GM12864 (cell line): ENCODE measurements around the gene LRP11.

Experiments used
- DNase-seq: peaks from one replicate; pipeline ENCODE4 v3.0.0-alpha.2; 2011; ENCODE audit warnings: low read depth
- H3K4me3 ChIP-seq: 2 replicates; pipeline ENCODE4 v1.5.1; 2011; ENCODE audit warnings: mild to moderate bottlenecking, low read depth, low read length, control low read depth
- TF ChIP-seq, protein P1 (sequence below): IDR thresholded peaks from 2 replicates; pipeline ENCODE4 v1.5.1; 2011; ENCODE audit warnings: low read depth, mild to moderate bottlenecking, moderate library complexity, low read length, control low read depth, inconsistent platforms; ENCODE audit errors: missing control alignments

Gene LRP11

DNA sequence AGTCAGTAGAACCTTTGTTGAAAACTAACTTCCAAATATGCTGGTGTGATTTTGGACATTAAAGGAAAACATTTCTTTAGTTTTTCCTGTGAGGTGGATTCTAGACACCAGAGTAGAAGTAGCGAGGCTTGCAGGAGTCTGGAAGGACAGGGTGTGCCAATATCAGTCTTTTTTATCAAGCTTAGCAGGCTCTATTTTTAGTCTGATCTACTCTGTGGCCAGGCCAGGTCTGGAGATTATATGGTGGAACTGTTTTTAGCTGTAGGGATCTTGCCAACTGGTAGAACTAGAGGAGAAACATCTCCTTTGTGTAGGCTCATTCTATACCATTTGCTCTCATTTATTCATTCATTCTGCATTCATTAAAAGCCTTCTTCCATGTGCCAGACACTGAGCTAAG is 42.7 kb downstream of the LRP11 start:
- TF ChIP-seq, protein P1, sequence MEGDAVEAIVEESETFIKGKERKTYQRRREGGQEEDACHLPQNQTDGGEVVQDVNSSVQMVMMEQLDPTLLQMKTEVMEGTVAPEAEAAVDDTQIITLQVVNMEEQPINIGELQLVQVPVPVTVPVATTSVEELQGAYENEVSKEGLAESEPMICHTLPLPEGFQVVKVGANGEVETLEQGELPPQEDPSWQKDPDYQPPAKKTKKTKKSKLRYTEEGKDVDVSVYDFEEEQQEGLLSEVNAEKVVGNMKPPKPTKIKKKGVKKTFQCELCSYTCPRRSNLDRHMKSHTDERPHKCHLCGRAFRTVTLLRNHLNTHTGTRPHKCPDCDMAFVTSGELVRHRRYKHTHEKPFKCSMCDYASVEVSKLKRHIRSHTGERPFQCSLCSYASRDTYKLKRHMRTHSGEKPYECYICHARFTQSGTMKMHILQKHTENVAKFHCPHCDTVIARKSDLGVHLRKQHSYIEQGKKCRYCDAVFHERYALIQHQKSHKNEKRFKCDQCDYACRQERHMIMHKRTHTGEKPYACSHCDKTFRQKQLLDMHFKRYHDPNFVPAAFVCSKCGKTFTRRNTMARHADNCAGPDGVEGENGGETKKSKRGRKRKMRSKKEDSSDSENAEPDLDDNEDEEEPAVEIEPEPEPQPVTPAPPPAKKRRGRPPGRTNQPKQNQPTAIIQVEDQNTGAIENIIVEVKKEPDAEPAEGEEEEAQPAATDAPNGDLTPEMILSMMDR = no peak
- no peak for DNase-seq
- H3K4me3 ChIP-seq = no peak overlapping the region

DNA sequence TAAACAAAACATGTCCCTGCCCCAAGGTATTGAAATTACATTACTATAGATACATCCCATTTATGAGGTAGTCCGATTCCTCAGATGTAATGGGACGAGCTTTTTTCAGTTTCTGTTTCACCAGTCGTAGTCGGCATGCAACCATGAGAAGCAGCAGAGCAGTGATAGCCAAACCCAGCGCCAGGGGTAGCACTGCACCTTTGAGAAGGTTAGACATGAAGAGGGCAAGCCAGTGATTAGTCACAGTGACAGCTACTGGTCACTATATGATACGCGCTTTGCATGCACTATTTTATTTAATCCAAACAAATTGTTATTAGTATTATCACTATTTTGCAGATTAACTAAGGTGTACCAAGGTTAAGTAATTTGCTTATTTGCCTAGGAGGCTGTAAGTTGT is 43.7 kb downstream of the LRP11 start:
- TF ChIP-seq, protein P1 = no peak
- no peak for DNase-seq
- no peak overlapping the region for H3K4me3 ChIP-seq

DNA sequence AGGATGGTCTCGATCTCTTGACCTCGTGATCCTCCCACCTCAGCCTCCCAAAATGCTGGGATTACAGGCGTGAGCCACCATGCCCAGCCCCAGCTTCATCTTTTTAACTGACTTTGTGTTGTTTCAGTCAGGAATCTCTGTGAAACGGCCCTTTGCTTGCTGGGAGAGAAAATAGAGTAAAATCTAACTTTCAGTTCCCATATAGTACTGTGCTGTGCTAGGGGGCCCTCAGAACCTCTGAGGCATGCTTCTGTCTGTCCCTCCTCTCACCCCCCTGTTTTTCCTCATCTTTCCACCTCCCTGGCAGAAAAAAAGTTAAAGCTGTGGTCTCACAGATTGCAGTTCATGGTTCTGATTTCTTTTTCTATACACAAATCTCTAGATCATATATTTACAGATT is 48.4 kb downstream of the LRP11 start:
- DNase-seq = no peak
- TF ChIP-seq, protein P1 = no peak
- H3K4me3 ChIP-seq = no peak overlapping the region

DNA sequence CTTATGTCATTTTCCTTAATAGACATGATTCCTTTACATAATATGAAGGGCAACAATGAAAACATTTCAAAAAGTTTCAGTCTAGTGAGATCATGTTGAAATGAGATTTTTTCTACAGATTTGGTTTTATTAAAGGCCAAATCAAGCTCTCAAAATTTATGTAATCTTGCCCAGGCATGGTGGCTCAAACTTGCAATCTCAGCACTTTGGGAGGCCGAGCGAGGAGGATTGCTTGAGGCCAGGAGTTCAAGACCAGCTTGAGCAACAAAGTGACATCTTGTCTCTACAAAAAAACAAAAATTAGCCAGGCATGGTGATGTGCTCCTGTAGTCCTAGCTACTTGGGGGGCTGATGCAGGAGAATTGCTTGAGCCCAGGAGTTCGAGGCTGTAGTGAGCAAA is 50.8 kb downstream of the LRP11 start:
- DNase-seq = no peak
- TF ChIP-seq, protein P1 = no peak
- no peak overlapping the region for H3K4me3 ChIP-seq

DNA sequence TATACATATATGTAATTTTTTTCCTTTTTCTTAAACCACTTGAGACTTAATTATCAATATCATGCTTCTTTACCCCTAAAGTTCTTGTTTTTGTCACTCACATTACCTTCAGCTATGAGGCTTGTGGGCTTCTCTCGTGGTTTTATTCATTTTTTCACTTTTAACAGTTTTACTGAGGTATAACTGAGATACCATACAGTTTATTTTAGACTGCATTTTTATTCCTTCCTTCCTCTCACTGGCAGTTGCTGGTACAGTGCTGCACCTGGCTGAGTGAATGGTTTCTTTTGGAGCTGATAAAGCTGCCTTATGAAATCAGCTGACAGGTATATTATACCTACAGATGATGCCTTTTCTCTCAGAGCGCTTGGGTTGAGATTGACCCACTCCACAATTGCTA is 54.4 kb downstream of the LRP11 start:
- no peak for DNase-seq
- H3K4me3 ChIP-seq = no peak overlapping the region
- TF ChIP-seq, protein P1 = no peak

DNA sequence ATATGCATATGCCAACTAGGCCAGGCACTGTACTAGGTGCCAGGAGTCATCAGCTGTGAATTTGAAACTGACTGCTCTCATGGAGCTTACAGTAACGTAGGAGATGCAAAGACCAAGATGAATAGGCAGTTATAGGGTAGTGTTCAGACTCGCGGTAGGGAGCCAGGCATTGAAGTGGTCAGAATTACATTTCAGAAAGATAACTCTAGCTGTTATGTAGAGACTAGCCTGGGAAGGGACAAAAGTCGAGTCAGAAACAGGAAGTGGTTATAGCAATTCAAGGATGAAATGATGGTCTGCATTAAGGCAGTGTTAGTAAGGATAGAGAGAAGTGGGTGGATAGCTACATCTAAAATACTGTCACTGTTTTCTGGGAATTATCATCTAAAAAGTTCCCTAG is 58.0 kb downstream of the LRP11 start:
- TF ChIP-seq, protein P1 = no peak
- no peak for DNase-seq
- no peak overlapping the region for H3K4me3 ChIP-seq

DNA sequence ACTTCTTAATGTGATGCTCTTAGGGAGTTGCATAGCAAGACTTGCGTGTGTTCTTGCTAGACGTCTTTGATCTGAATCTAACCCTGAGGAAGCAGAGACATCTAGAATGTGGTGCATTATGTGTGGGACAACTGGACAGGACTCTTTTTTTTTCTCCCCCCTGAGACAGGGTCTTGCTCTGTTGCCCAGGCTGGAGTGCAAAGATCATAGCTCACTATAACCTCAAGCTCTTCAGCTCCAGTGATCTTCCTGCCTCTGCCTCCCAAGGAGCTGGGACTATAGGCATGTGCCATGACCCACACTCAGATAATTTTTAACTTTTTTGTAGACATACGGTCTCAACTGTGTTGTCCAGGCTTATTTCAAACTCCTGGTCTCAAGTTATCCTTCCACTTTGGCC is 80.6 kb downstream of the LRP11 start:
- DNase-seq = no peak
- TF ChIP-seq, protein P1 = no peak
- H3K4me3 ChIP-seq = no peak overlapping the region
